Fibroblast of lung (primary cell): ENCODE data around the gene ZDHHC20. TPM values are rescaled to one million over a fixed set of nuclear protein-coding genes. Genes with fewer than 3 reads are reported as not detected.
"Not testable (repeated sequence)": the region's sequence is repeated elsewhere in the genome, so short reads cannot be mapped to it uniquely, and the experiment has no call there.

Source experiments
- DNase-seq, 2 donors: peaks; one replicate each; pipeline versions ENCODE4 v3.0.0 to v3.0.0-alpha.2; 2010; ENCODE audit warnings: low read depth in 2 of 2
- H2AFZ ChIP-seq: 2 replicates; pipeline ENCODE4 v1.5.1; 2012; ENCODE audit warnings: low read length, control low read depth, inconsistent platforms
- H3K27ac ChIP-seq: 2 replicates; pipeline ENCODE4 v1.5.1; 2011; ENCODE audit warnings: low read length, control low read depth; ENCODE audit not compliant: insufficient read depth
- H3K27me3 ChIP-seq: 2 replicates; pipeline ENCODE4 v1.5.1; 2011; ENCODE audit warnings: mild to moderate bottlenecking, low read length; ENCODE audit not compliant: control insufficient read depth, insufficient read depth
- H3K36me3 ChIP-seq: 2 replicates; pipeline ENCODE4 v1.5.1; 2011; ENCODE audit warnings: low read length; ENCODE audit not compliant: control insufficient read depth, insufficient read depth
- H3K4me1 ChIP-seq: 2 replicates; pipeline ENCODE4 v1.5.1; 2011; ENCODE audit warnings: low read length; ENCODE audit not compliant: control insufficient read depth, insufficient read depth; ENCODE audit errors: extremely low read depth
- H3K4me2 ChIP-seq: 2 replicates; pipeline ENCODE4 v1.5.1; 2011; ENCODE audit warnings: low read length, control low read depth; ENCODE audit not compliant: insufficient read depth; ENCODE audit errors: extremely low read depth
- H3K4me3 ChIP-seq, 4 experiments: fragments of 200-600 bp in 1 of 4; sonication (generic) in 1 of 4; replicated peaks in 1 of 4; 2 replicates each; pipeline ENCODE4 v1.5.1; 2011 to 2016; ENCODE audit warnings: low read length in 4 of 4, low read depth in 3 of 4, mild to moderate bottlenecking in 3 of 4, control low read depth in 2 of 4, inconsistent platforms in 1 of 4, mixed read lengths in 1 of 4; ENCODE audit not compliant: insufficient read depth in 1 of 4; ENCODE audit errors: control extremely low read depth in 1 of 4
- H3K79me2 ChIP-seq: 2 replicates; pipeline ENCODE4 v1.5.1; 2012; ENCODE audit warnings: mild to moderate bottlenecking, low read length, inconsistent platforms; ENCODE audit not compliant: control insufficient read depth, insufficient read depth
- H3K9ac ChIP-seq: 2 replicates; pipeline ENCODE4 v1.5.1; 2011; ENCODE audit warnings: mild to moderate bottlenecking, low read length, control low read depth; ENCODE audit not compliant: insufficient read depth
- H3K9me3 ChIP-seq: 2 replicates; pipeline ENCODE4 v1.5.1; 2012; ENCODE audit warnings: low read depth, low read length; ENCODE audit not compliant: control insufficient read depth, insufficient read depth
- H4K20me1 ChIP-seq: 2 replicates; pipeline ENCODE4 v1.5.1; 2011; ENCODE audit warnings: low read length; ENCODE audit not compliant: control insufficient read depth, insufficient read depth; ENCODE audit errors: extremely low read depth
- CTCF ChIP-seq, 2 donors: IDR thresholded peaks in 1 of 2; conservative IDR thresholded peaks in 1 of 2; 1 replicate in 1 of 2; 2 replicates in 1 of 2; pipeline ENCODE4 v1.5.1; 2011 to 2012; ENCODE audit warnings: low read length in 2 of 2, control low read depth in 1 of 2, inconsistent platforms in 1 of 2, low read depth in 1 of 2, mild to moderate bottlenecking in 1 of 2
- EZH2 ChIP-seq: IDR thresholded peaks from 2 replicates; pipeline ENCODE4 v1.5.1; 2012; ENCODE audit warnings: low read length, control low read depth, mild to moderate bottlenecking; ENCODE audit errors: missing control alignments
- polyA plus RNA-seq, 2 donors: library from polyadenylated mRNA; depleted of rRNA in 1 of 2; stranded (reverse) in 1 of 2; unstranded in 1 of 2; fragments of >200 nt; gene quantifications; 2 replicates each; pipeline ENCODE4 v1.2.1, GENCODE V29; 2011 to 2012; ENCODE audit warnings: missing spikeins in 1 of 2
- total RNA-seq: library from RNA; depleted of rRNA; stranded (reverse); fragments of >200 nt; gene quantifications from 2 replicates; pipeline ENCODE4 v1.2.1, GENCODE V29; 2014

The ZDHHC20 gene
- total and polyA plus RNA-seq, 2 donors (not counting 1 experiment from before 2014, with no cell fraction given), result 69.3 to 81.6 TPM

DNA sequence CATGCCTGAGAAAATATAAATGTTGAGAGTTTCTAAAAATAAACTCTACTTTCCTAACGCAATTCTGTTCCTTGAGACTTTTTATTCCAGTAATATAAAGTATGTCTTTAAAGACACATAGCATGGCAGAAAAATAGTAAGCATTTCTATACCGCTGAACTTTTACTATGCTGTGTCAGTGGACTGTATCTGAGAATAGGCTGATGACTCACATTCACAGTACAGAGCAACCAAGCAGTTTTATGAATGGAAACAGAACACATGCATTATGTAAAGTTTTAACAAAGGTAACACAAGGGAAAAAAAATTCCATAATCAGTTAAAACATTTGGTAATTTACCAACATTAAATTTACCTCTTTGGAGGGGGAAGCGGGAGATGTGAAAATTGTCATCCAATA, 38.4 kb downstream of the ZDHHC20 start:
- Histone ChIP-seq H3K4me2 (no peak overlapping the region), H3K4me3 (no peak overlapping the region), H3K36me3 (no peaks in the 10 kb centered on the region), H2AFZ (no peak overlapping the region), H4K20me1 (no peaks in the 10 kb centered on the region), H3K4me1 (no peaks in the 10 kb centered on the region), H3K9ac (no peak overlapping the region), H3K79me2 (no peaks in the 10 kb centered on the region), H3K9me3 (no peaks in the 10 kb centered on the region), H3K27me3 (no peaks in the 10 kb centered on the region), H3K27ac (no peak overlapping the region)
- DNase-seq, result peak; percentile 41 to 47
- TF ChIP-seq CTCF (conservative IDR thresholded peaks at IDR 0.05 in 1 of 2, IDR thresholded peaks at IDR 0.05 in 1 of 2; ENCODE audit: low read depth in 1 of 2, low read length in 2 of 2), result no peak
- no peak for TF ChIP-seq EZH2

DNA sequence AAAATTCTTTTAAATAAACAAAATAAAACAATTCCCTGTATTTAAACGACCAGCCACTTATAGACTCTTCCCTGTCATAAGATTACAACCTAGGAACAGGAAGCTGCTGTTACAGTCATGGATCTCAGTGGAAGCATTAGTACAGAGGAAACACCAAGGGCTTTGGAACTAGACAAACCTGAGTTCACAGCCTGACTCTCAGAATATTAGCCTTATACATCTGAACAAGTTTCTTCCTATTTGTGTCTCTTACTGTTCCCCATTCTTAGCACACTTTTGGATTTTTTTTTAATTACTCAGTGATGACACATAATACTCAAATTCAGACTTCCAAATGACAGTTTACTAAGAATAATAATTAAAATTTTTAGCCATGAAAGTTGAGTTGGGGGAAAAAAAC, 46.1 kb downstream of the ZDHHC20 start:
- Histone ChIP-seq H3K4me1 (no peaks in the 10 kb centered on the region), H3K79me2 (no peaks in the 10 kb centered on the region), H3K27me3 (no peaks in the 10 kb centered on the region), H3K9ac (no peak overlapping the region), H3K4me3 (no peak overlapping the region), H3K36me3 (peaks cover 3% of the 10 kb centered on the region), H3K27ac (no peak overlapping the region), H2AFZ (no peak overlapping the region), H4K20me1 (no peaks in the 10 kb centered on the region), H3K4me2 (no peak overlapping the region), H3K9me3 (no peaks in the 10 kb centered on the region)
- TF ChIP-seq EZH2 (no peak), CTCF (conservative IDR thresholded peaks at IDR 0.05 in 1 of 2, IDR thresholded peaks at IDR 0.05 in 1 of 2; ENCODE audit: low read depth in 1 of 2, low read length in 2 of 2) (no peak)
- DNase-seq, result peak in 1 of 2 donors; percentile 23

DNA sequence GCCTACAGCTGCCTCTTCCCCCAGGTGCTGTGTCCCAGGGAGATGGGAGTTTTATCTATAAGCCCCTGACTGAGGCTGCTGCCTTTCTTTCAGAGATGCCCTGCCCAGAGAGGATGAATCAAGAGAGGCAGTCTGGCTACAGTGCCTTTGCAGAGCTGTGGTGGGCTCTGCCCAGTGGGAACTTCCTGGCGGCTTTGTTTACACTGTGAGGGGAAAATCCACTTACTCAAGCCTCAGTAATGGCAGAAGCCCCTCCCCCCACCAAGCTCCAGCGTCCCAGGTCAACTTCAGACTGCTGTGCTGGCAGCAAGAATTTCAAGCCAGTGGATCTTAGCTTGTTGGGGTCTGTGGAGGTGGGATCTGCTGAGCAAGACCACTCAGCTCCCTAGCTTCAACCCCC, 48.6 kb downstream of the ZDHHC20 start:
- not testable (repeated sequence) for H3K27me3 ChIP-seq, H3K4me3 ChIP-seq, H3K79me2 ChIP-seq, H3K9ac ChIP-seq, H2AFZ ChIP-seq, H3K27ac ChIP-seq, H3K9me3 ChIP-seq, H3K4me1 ChIP-seq, H3K4me2 ChIP-seq, H4K20me1 ChIP-seq, H3K36me3 ChIP-seq
- peak in 1 of 2 donors; percentile 35 for DNase-seq
